HCT116 (cell line): ENCODE data around the gene CXCR4.

Experiments
- CTCF ChIP-seq, 3 experiments: fragments of 200-600 bp in 1 of 3; sonication (generic) in 1 of 3; IDR thresholded peaks in 2 of 3; conservative IDR thresholded peaks in 1 of 3; 2 replicates each; pipeline ENCODE4 v1.5.1; 2012 to 2017; ENCODE audit warnings: low read depth in 2 of 3, low read length in 2 of 3, antibody characterized with exemption in 1 of 3, borderline replicate concordance in 1 of 3, control low read depth in 1 of 3, mild to moderate bottlenecking in 1 of 3, mixed read lengths in 1 of 3, mixed run types in 1 of 3, moderate library complexity in 1 of 3; ENCODE audit not compliant: insufficient read depth in 1 of 3
- EZH2 ChIP-seq: fragments of 200-600 bp; sonication (generic); IDR thresholded peaks from 2 replicates; pipeline ENCODE4 v1.6.1; 2017; ENCODE audit warnings: antibody characterized with exemption, mixed run types
- EZH2phosphoT487 ChIP-seq: fragments of 200-600 bp; IDR thresholded peaks from 2 replicates; pipeline ENCODE4 v1.6.1; 2018; ENCODE audit warnings: antibody characterized with exemption, borderline replicate concordance
- POLR2AphosphoS5 ChIP-seq: IDR thresholded peaks from 2 replicates; pipeline ENCODE4 v1.6.1; 2011; ENCODE audit warnings: mild to moderate bottlenecking, low read depth, low read length, moderate library complexity
- RAD21 ChIP-seq: IDR thresholded peaks from 2 replicates; pipeline ENCODE4 v1.6.1; 2012; ENCODE audit warnings: low read depth, mild to moderate bottlenecking
- REST ChIP-seq: IDR thresholded peaks from 2 replicates; pipeline ENCODE4 v1.6.1; 2012; ENCODE audit warnings: low read depth
- YY1 ChIP-seq: IDR thresholded peaks from 2 replicates; pipeline ENCODE4 v1.6.1; 2011; ENCODE audit warnings: low read length, low read depth, moderate library complexity, mild to moderate bottlenecking; ENCODE audit not compliant: insufficient replicate concordance; ENCODE audit errors: extremely low read depth
- ZNF274 ChIP-seq: fragments of 200-500 bp; sonication (Bioruptor generic); IDR thresholded peaks from 2 replicates; pipeline ENCODE4 v1.6.1; 2014; ENCODE audit warnings: mild to moderate bottlenecking, low read depth, low read length, inconsistent platforms

- TF ChIP-seq EZH2, result no peak
- no peak for TF ChIP-seq CTCF (IDR thresholded peaks at IDR 0.05 in 2 of 3, conservative IDR thresholded peaks at IDR 0.05 in 1 of 3; ENCODE audit: borderline replicate concordance in 1 of 3, insufficient read depth in 1 of 3, low read depth in 2 of 3, low read length in 2 of 3)
- TF ChIP-seq RAD21, result no peak
- no peak for TF ChIP-seq REST
- no peak for TF ChIP-seq EZH2phosphoT487
- TF ChIP-seq ZNF274, result no peak
- TF ChIP-seq POLR2AphosphoS5, result no peak
- TF ChIP-seq YY1, result no peak
These were observed 20.0 kb upstream of the CXCR4 start for GRCh38 chr2:136137982-136138381.
